ENCODE data around the gene MAD2L1BP.

Gene MAD2L1BP

DNA sequence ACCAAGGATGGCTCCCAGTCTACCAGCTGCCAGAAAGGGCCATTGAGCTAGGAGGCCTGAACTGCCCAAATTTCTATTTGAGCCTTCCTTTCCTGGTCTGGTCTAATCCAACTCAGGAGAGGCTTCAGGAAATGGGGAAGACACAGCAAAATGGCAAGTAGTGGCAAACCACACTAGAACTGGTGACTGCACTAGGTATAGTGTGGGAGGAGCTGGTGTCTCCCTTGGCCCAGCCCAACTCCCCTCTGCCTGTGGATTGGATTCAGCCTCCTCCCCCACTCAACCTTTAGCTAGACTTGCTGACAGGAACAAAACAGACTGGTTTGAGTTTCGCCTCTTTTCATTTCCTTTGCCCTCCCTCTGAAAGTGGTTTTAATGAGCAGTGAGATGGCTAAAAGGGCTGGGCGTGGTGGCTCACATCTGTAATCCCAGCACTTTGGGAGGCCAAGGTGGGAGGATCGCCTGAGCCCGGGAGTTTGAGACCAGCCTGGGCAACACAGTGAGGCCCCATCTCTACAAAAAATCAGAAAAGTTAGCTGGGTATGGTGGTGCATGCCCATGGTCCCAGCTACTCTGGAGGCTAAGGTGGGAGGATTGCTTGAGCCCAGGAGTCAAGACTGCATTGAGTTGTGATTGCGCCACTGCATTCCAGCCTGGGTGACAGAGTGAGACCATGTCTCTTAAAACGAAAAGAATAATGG is 34.4 kb downstream of the MAD2L1BP start:
- no peak for ATAC-seq
- TF ChIP-seq ESRRG (CRISPR knock-in tag; IDR thresholded peaks at IDR 0.05) (no peak), ARNTL (CRISPR knock-in tag; IDR thresholded peaks at IDR 0.05; ENCODE audit: borderline replicate concordance, low read depth) (no peak)

DNA sequence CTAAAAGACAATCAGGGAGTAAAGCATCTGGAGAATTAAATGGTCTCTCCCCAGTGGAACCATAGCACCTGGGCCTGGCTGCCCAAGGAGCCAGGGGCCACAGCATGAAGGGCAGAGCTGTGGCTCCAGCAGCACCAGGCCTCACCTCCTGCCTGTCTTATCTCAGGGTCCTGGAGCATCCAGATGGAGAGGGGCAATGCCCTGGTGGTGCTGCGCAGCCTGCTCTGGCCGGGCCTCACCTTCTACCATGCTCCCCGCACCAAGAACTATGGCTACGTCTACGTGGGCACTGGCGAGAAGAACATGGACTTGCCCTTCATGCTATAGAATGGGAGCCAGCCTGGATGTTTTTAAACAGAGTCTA is 35.0 kb downstream of the MAD2L1BP start:
- TF ChIP-seq, protein P1, sequence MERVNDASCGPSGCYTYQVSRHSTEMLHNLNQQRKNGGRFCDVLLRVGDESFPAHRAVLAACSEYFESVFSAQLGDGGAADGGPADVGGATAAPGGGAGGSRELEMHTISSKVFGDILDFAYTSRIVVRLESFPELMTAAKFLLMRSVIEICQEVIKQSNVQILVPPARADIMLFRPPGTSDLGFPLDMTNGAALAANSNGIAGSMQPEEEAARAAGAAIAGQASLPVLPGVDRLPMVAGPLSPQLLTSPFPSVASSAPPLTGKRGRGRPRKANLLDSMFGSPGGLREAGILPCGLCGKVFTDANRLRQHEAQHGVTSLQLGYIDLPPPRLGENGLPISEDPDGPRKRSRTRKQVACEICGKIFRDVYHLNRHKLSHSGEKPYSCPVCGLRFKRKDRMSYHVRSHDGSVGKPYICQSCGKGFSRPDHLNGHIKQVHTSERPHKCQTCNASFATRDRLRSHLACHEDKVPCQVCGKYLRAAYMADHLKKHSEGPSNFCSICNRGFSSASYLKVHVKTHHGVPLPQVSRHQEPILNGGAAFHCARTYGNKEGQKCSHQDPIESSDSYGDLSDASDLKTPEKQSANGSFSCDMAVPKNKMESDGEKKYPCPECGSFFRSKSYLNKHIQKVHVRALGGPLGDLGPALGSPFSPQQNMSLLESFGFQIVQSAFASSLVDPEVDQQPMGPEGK (CRISPR knock-in tag; IDR thresholded peaks at IDR 0.05; ENCODE audit: borderline replicate concordance): no peak
- TF ChIP-seq TOX (CRISPR knock-in tag; IDR thresholded peaks at IDR 0.05; ENCODE audit: borderline replicate concordance) (no peak), CSDC2 (CRISPR knock-in tag; IDR thresholded peaks at IDR 0.05) (no peak), PPARA (CRISPR knock-in tag; IDR thresholded peaks at IDR 0.05; ENCODE audit: borderline replicate concordance) (no peak), ESRRG (CRISPR knock-in tag; IDR thresholded peaks at IDR 0.05) (no peak), ZNF70 (CRISPR knock-in tag; IDR thresholded peaks at IDR 0.05) (no peak), TCF4 (CRISPR knock-in tag; IDR thresholded peaks at IDR 0.05; ENCODE audit: borderline replicate concordance) (no peak), ZNF565 (CRISPR knock-in tag; conservative IDR thresholded peaks at IDR 0.05; ENCODE audit: low read depth) (no peak)
- TF ChIP-seq, protein P2, sequence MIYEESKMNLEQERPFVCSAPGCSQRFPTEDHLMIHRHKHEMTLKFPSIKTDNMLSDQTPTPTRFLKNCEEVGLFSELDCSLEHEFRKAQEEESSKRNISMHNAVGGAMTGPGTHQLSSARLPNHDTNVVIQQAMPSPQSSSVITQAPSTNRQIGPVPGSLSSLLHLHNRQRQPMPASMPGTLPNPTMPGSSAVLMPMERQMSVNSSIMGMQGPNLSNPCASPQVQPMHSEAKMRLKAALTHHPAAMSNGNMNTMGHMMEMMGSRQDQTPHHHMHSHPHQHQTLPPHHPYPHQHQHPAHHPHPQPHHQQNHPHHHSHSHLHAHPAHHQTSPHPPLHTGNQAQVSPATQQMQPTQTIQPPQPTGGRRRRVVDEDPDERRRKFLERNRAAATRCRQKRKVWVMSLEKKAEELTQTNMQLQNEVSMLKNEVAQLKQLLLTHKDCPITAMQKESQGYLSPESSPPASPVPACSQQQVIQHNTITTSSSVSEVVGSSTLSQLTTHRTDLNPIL (CRISPR knock-in tag; IDR thresholded peaks at IDR 0.05; ENCODE audit: low read depth): no peak
- TF ChIP-seq, protein P3, sequence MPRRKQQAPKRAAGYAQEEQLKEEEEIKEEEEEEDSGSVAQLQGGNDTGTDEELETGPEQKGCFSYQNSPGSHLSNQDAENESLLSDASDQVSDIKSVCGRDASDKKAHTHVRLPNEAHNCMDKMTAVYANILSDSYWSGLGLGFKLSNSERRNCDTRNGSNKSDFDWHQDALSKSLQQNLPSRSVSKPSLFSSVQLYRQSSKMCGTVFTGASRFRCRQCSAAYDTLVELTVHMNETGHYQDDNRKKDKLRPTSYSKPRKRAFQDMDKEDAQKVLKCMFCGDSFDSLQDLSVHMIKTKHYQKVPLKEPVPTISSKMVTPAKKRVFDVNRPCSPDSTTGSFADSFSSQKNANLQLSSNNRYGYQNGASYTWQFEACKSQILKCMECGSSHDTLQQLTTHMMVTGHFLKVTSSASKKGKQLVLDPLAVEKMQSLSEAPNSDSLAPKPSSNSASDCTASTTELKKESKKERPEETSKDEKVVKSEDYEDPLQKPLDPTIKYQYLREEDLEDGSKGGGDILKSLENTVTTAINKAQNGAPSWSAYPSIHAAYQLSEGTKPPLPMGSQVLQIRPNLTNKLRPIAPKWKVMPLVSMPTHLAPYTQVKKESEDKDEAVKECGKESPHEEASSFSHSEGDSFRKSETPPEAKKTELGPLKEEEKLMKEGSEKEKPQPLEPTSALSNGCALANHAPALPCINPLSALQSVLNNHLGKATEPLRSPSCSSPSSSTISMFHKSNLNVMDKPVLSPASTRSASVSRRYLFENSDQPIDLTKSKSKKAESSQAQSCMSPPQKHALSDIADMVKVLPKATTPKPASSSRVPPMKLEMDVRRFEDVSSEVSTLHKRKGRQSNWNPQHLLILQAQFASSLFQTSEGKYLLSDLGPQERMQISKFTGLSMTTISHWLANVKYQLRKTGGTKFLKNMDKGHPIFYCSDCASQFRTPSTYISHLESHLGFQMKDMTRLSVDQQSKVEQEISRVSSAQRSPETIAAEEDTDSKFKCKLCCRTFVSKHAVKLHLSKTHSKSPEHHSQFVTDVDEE (CRISPR knock-in tag; IDR thresholded peaks at IDR 0.05): no peak
- TF ChIP-seq, protein P4, sequence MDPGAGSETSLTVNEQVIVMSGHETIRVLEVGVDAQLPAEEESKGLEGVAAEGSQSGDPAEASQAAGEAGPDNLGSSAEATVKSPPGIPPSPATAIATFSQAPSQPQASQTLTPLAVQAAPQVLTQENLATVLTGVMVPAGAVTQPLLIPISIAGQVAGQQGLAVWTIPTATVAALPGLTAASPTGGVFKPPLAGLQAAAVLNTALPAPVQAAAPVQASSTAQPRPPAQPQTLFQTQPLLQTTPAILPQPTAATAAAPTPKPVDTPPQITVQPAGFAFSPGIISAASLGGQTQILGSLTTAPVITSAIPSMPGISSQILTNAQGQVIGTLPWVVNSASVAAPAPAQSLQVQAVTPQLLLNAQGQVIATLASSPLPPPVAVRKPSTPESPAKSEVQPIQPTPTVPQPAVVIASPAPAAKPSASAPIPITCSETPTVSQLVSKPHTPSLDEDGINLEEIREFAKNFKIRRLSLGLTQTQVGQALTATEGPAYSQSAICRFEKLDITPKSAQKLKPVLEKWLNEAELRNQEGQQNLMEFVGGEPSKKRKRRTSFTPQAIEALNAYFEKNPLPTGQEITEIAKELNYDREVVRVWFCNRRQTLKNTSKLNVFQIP (CRISPR knock-in tag; IDR thresholded peaks at IDR 0.05; ENCODE audit: borderline replicate concordance, low read depth): no peak
- ATAC-seq: no peak

DNA sequence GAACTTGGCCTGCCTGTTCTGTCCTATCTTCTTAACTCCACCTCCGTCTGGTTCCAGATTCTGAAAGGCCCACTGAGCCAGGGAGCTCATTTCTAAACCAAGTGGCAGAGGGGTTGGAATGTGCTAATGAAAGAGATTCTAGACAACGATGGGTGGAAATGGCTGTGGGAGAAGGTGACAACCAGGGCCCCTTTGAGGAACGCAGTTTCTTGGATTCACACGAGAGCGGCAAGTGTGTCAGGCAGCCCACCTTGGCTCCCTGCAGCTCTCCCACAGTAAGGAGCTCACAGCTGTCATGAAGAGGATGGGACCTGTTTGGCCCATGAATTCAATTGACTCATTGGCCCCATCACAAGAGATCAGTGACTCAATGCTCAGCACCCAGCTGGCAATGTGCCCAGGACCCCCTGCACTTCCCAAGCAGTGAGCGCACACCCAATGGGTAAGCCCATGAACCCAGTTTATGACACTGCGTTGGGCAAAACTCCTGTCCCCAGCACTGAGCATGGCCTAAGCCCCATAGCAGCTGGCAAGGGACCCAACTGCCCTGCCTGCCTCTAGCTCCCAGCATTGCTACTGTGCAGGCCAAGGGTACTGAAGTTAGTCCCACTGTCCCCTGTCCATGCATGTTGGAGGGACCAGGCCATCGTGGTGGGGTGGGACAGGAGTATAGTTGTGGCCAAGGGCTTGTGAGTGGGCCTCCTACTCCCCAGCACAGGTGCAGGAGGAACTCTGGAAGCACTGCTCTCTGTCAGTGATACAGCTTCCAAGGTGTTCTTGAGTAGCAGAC is 35.6 kb downstream of the MAD2L1BP start:
- TF ChIP-seq TOX (CRISPR knock-in tag; IDR thresholded peaks at IDR 0.05; ENCODE audit: borderline replicate concordance) (no peak), ARNTL (CRISPR knock-in tag; IDR thresholded peaks at IDR 0.05; ENCODE audit: borderline replicate concordance, low read depth) (no peak), CSDC2 (CRISPR knock-in tag; IDR thresholded peaks at IDR 0.05) (no peak), OSR1 (CRISPR knock-in tag; IDR thresholded peaks at IDR 0.05) (no peak), ZFP3 (CRISPR knock-in tag; IDR thresholded peaks at IDR 0.05) (no peak)
- TF ChIP-seq, protein P4 (CRISPR knock-in tag; IDR thresholded peaks at IDR 0.05; ENCODE audit: borderline replicate concordance, low read depth): no peak
- TF ChIP-seq, protein P5, sequence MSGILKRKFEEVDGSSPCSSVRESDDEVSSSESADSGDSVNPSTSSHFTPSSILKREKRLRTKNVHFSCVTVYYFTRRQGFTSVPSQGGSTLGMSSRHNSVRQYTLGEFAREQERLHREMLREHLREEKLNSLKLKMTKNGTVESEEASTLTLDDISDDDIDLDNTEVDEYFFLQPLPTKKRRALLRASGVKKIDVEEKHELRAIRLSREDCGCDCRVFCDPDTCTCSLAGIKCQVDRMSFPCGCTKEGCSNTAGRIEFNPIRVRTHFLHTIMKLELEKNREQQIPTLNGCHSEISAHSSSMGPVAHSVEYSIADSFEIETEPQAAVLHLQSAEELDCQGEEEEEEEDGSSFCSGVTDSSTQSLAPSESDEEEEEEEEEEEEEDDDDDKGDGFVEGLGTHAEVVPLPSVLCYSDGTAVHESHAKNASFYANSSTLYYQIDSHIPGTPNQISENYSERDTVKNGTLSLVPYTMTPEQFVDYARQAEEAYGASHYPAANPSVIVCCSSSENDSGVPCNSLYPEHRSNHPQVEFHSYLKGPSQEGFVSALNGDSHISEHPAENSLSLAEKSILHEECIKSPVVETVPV (CRISPR knock-in tag; IDR thresholded peaks at IDR 0.05): no peak
- no peak for ATAC-seq

Data from SK-N-SH treated with all-trans-retinoic acid at 6 μM for 48 hours (cell line).